Activated naive CD8-positive, alpha-beta T cell (primary cell): ENCODE results near the gene CA10.

Experiments
- H3K27ac Mint-ChIP-seq: one replicate; pipeline ENCODE4 v1.8.0; 2021; ENCODE audit warnings: mixed read lengths
- H3K27me3 Mint-ChIP-seq: one replicate; pipeline ENCODE4 v1.8.0; 2021; ENCODE audit warnings: mixed read lengths
- H3K36me3 Mint-ChIP-seq: one replicate; pipeline ENCODE4 v1.8.0; 2021; ENCODE audit warnings: mixed read lengths
- H3K4me1 Mint-ChIP-seq: one replicate; pipeline ENCODE4 v1.8.0; 2021; ENCODE audit warnings: low read depth, mixed read lengths
- H3K4me3 Mint-ChIP-seq: one replicate; pipeline ENCODE4 v1.8.0; 2021; ENCODE audit warnings: mild to moderate bottlenecking, mixed read lengths
- H3K9me3 Mint-ChIP-seq: one replicate; pipeline ENCODE4 v1.8.0; 2021; ENCODE audit warnings: low read depth, mixed read lengths

Gene CA10

DNA sequence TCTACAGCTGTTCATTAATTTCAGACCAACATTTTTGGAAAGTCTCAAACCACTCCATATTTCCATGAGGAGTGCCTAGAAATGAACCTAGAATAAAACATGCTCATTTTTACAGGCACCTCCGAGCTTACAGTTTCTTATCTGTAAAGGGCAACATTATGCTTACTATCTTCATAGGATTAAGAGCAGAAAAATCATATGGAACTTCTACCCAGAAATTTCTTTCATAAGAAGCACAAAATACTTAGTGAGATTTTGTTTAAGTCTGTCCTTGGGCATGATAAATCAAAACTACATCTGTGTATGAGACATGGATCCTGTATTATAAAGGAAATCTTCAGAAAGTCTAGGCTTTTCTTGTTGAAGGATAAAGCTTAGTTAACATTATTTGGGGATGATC, 187.4 kb downstream of the CA10 start:
- H3K27me3 Mint-ChIP-seq, result peaks cover 4% of the 10 kb centered on the region
- H3K4me3 Mint-ChIP-seq, result no peak overlapping the region
- H3K4me1 Mint-ChIP-seq, result no peaks in the 10 kb centered on the region
- no peak overlapping the region for H3K27ac Mint-ChIP-seq
- no peaks in the 10 kb centered on the region for H3K36me3 Mint-ChIP-seq
- peaks cover 6% of the 10 kb centered on the region for H3K9me3 Mint-ChIP-seq

DNA sequence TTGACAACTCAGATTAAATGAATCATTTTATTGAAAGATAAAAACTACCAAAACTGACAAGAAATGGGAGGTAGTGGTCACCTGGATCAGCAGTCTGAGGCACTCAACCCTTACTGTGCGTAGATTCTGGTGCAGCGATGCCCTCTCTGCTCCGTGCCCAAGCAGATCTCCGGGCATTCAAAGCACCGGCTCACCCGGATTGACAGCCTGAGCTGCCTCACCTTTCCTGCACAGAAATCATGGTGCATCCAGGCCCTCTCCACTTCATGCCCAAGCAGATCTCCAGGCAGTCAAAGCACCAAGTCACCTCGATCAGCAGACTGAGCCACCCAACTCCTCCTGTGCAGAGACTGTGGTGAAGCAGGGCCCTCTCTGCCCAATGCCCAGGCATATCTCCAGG, 196.8 kb downstream of the CA10 start:
- Mint-ChIP-seq H3K27me3 (peaks cover 7% of the 10 kb centered on the region), H3K36me3 (no peaks in the 10 kb centered on the region), H3K9me3 (peaks cover 12% of the 10 kb centered on the region), H3K4me1 (no peaks in the 10 kb centered on the region), H3K4me3 (no peak overlapping the region), H3K27ac (no peak overlapping the region)

DNA sequence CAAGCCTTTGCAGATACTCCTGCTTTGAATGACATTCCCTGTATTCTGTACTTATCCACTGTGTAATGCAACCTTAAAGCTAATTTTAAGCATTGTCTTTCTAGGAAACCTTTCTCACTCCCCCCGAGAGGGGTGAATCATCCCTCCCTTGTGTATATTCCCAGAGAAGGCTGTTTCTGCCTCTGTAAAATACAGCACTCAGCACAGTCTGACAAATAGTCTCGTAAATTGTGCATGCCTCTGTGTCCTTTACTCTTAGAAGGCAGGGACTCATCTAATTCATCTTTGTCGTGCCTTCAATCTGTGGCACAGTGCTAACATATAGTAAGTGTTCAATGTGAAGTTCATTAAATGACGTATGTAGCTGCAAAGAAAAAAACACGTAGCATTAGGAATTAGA, 200.7 kb downstream of the CA10 start:
- Mint-ChIP-seq H3K4me1 (no peaks in the 10 kb centered on the region), H3K4me3 (no peak overlapping the region), H3K9me3 (no peaks in the 10 kb centered on the region), H3K27ac (no peak overlapping the region), H3K36me3 (no peaks in the 10 kb centered on the region), H3K27me3 (peaks cover 5% of the 10 kb centered on the region)

DNA sequence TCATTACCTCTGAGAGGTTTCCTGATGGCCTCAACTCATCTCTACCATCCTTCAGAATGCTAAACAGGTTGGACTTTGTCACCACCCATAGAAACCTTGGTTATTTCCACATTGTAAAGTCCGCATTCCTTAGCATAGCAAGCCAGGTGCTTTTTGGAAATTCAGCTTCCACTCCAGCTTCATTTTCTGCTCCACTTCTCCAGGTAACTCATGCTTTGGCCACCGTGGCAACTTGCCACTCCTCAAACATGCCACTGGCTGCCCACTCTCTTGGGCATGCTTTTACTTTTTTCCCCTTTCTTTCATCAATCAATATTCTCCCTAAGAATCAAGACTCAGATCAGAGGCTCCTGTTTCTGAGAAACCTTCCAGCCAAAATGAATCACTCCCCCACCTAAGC, 203.3 kb downstream of the CA10 start:
- no peaks in the 10 kb centered on the region for H3K9me3 Mint-ChIP-seq
- no peak overlapping the region for H3K27ac Mint-ChIP-seq
- H3K36me3 Mint-ChIP-seq, result no peaks in the 10 kb centered on the region
- H3K27me3 Mint-ChIP-seq, result peaks cover 6% of the 10 kb centered on the region
- no peak overlapping the region for H3K4me3 Mint-ChIP-seq
- no peaks in the 10 kb centered on the region for H3K4me1 Mint-ChIP-seq

DNA sequence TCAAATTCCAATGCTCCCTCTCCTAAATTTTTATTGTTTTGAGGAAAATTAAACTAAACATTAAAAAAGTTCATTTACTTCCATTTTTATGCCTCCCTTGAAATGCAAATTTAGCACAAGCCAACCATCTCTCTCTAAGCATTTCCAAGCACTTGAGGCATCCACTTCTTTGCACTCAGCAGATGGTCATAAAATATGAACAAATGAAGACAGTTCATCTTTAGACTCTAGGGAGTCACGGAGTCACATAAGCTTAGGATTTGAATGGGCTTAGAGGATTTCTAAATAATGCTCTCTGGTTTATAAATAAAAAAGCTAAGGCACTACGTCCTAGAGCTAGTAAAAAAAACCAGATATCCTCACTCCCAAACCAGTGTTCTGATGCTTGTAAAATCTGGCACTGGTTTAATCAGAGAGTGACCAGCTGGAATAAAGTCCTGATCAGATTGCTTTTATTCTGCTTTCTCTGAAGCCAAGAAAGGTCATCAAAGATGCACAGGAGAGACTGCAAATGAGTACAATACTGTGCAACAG, 204.2 kb downstream of the CA10 start:
- H3K4me1 Mint-ChIP-seq, result no peaks in the 10 kb centered on the region
- H3K4me3 Mint-ChIP-seq, result no peak overlapping the region
- no peak overlapping the region for H3K27ac Mint-ChIP-seq
- H3K27me3 Mint-ChIP-seq, result peaks cover 6% of the 10 kb centered on the region
- no peaks in the 10 kb centered on the region for H3K9me3 Mint-ChIP-seq
- H3K36me3 Mint-ChIP-seq, result no peaks in the 10 kb centered on the region

DNA sequence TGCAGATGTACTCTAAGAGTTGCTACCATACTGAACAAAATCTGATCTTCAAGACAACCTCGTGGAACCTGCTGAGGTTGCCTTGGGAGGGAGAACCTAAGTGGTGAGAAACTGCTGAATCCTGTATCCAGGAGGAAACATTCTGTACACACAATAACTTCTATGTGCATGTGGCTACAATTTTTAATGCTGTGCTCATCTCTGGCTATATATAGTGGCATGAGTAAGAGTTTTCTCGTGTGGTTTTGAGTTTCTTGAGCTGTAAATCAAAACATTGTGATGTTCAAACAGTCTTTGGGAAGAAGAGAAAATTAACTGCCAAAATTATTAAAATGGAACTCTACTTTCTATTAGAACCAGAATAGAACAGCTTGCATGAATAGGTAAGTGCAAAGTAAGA, 206.8 kb downstream of the CA10 start:
- Mint-ChIP-seq H3K27ac (no peak overlapping the region), H3K4me1 (no peaks in the 10 kb centered on the region), H3K27me3 (peaks cover 1% of the 10 kb centered on the region), H3K36me3 (no peaks in the 10 kb centered on the region), H3K4me3 (no peak overlapping the region), H3K9me3 (no peaks in the 10 kb centered on the region)

DNA sequence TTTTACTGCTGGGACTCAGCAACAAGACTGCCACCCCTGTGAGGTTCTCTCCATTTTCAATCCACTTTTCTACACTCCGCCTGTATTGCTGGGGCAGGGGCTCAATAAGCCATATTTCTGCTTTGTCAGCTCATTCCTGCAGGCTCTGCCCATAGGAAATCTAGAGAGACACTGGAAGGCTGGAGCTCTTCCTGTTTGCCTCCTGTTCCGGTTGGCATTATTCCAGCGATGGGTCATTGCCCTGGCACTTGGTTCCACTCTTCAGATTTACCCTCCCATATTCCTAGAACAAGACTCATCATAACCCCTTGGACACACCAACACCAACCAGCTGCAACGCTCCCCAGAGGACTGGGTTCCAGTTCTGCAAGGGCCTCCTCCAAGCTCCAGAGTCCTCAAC, 210.4 kb downstream of the CA10 start:
- no peaks in the 10 kb centered on the region for H3K9me3 Mint-ChIP-seq
- peaks cover 7% of the 10 kb centered on the region for H3K27me3 Mint-ChIP-seq
- no peaks in the 10 kb centered on the region for H3K36me3 Mint-ChIP-seq
- H3K27ac Mint-ChIP-seq, result no peak overlapping the region
- H3K4me3 Mint-ChIP-seq, result no peak overlapping the region
- no peaks in the 10 kb centered on the region for H3K4me1 Mint-ChIP-seq

DNA sequence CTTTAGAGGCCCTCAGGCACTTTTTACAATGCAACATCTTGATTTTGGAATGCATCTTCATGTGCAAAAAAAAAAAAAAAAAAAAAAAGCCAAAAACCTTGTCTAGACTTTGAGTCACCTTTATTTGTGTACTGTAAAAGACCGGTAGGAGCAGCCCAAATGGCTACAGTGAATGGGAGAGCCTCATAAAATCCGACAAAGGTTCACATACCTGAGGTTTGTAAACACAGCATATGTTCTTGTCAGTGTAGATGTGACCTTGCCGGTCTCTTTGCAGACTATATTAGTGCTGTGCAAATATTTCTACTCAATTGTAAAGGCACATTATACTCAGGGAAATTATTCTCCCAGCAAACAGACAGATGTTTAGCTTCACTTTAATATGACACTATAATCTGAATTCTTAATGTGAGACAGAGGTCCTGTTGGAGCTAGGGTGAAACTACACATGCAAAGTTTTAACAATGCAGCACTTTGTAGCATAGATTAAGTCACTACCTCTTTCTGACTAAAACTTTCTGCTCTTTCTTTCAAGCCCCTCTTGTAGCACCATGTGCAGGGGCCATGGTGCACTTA, 211.3 kb downstream of the CA10 start:
- H3K4me1 Mint-ChIP-seq, result no peaks in the 10 kb centered on the region
- H3K27me3 Mint-ChIP-seq, result peaks cover 9% of the 10 kb centered on the region
- H3K9me3 Mint-ChIP-seq, result no peaks in the 10 kb centered on the region
- H3K27ac Mint-ChIP-seq, result no peak overlapping the region
- H3K4me3 Mint-ChIP-seq, result no peak overlapping the region
- no peaks in the 10 kb centered on the region for H3K36me3 Mint-ChIP-seq

DNA sequence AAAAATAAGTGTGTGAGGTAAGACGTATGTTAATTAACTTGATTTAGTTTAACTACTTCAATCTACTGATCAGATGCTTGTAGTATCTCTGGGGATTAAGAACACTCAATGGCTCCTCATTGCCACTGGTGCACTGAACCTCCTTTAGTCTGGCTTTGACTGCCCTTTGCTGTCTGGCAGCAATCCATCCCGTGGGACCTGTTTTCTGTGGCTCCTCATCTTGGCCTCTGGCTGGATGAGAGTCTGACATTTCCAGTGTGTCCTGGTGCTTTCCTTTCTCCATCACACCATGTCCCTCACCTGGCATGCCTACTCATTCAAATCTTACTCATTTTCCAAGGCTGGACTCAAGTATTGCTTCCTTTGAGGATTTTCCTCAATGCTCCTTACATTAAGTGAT, 212.2 kb downstream of the CA10 start:
- Mint-ChIP-seq H3K27ac (no peak overlapping the region), H3K4me3 (no peak overlapping the region), H3K9me3 (no peaks in the 10 kb centered on the region), H3K27me3 (peaks cover 11% of the 10 kb centered on the region), H3K4me1 (no peaks in the 10 kb centered on the region), H3K36me3 (no peaks in the 10 kb centered on the region)

DNA sequence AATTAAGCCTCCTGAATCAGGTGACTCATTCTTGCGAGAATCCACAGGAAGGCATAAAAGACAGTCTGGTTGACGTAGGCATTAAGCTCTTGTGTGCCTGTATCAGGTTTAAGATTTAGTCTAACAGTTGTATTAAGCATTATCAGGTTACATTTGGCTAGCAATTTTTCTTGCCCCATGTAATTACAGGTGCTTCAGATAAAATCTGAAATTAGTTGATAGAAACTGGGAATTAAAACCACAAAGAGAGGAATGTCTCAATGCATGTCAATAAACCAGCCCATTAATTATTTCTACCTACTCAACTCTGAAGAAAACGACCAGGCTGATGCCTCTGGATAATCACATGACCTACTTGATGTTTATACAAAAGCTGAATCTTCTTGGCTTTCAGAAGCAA, 217.2 kb downstream of the CA10 start:
- H3K27me3 Mint-ChIP-seq, result peaks cover 14% of the 10 kb centered on the region
- no peak overlapping the region for H3K27ac Mint-ChIP-seq
- H3K4me3 Mint-ChIP-seq, result no peak overlapping the region
- no peaks in the 10 kb centered on the region for H3K9me3 Mint-ChIP-seq
- no peaks in the 10 kb centered on the region for H3K36me3 Mint-ChIP-seq
- no peaks in the 10 kb centered on the region for H3K4me1 Mint-ChIP-seq

DNA sequence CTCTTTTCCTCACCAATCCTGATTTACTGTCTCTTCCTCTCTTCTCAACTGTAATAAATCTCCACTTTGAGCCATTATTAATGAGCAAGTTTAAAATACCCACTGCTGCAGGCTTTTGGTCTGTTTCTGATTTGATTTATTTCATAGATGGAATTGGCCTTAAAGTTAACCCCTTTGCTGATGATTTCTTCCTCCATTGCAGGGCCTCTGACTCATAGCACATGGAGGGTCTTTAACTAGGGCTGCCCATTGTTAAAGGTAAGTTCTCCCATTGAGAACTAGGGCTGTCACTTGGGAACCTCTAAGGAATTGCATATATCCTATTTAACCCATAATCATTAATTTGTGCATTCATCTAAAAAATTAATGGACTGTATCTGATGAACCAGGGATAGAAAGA, 221.2 kb downstream of the CA10 start:
- Mint-ChIP-seq H3K9me3 (no peaks in the 10 kb centered on the region), H3K27me3 (peaks cover 12% of the 10 kb centered on the region), H3K36me3 (no peaks in the 10 kb centered on the region), H3K4me1 (no peaks in the 10 kb centered on the region), H3K27ac (no peak overlapping the region), H3K4me3 (no peak overlapping the region)

DNA sequence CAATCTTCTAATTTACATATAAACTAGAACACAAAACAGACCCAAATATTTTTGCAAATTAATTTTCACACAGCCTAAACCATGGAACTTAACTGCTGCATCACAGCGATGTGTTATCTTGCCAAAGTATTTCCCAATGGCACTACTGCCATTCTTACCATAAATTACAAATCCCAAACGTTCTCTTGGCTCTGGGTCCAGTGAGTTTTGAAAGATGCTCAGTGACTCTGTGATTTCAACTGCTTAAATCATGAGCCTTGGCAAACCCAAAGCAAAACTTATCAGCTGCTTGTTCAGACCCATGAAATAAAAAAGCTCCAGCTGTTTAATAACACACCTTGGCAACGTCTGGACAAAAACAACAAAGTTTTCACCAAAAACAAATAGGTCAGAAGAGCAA, 223.0 kb downstream of the CA10 start:
- Mint-ChIP-seq H3K36me3 (no peaks in the 10 kb centered on the region), H3K4me3 (no peak overlapping the region), H3K27me3 (peaks cover 9% of the 10 kb centered on the region), H3K4me1 (no peaks in the 10 kb centered on the region), H3K9me3 (peaks cover 5% of the 10 kb centered on the region), H3K27ac (no peak overlapping the region)

DNA sequence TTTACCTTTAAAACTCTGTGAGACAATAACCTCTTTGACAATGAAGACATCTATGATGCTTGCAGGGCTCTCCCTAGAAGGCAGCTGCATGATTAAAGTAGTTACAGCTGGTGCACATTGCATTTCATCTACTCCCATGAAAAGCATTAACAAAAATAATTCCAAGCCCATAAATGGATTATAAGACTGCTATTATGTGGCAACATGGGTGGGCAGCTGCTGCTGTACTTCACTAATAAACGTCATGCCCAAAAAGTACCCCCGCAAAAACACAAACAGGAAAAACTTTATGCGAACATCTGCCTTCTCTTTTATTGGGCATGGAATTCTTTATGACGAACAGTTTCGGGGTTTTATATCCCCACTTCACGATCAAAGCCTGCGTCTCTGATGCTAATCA, 224.9 kb downstream of the CA10 start:
- H3K36me3 Mint-ChIP-seq, result no peaks in the 10 kb centered on the region
- H3K27me3 Mint-ChIP-seq, result peaks cover 9% of the 10 kb centered on the region
- H3K4me1 Mint-ChIP-seq, result no peaks in the 10 kb centered on the region
- no peak overlapping the region for H3K27ac Mint-ChIP-seq
- no peak overlapping the region for H3K4me3 Mint-ChIP-seq
- peaks cover 5% of the 10 kb centered on the region for H3K9me3 Mint-ChIP-seq

DNA sequence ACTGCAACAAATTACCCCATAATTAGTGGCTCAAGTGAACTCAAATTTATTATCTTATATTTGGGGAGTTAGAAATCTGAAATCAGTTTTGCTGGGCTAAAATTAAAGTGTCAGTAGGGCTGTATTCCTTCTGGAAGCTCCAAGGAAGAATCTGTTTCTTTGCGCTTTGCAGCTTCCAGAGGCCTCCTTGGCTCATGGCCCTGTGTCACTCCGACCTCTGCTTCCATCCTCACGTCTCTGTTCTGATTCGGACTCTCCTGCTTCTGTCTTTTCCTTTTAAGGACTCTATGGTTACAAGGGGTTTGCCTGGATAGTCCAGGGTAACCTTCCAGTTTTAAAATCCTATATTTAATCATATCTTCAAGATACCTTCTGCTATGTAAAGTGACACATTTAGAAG, 232.1 kb downstream of the CA10 start:
- peaks cover 9% of the 10 kb centered on the region for H3K27me3 Mint-ChIP-seq
- no peak overlapping the region for H3K4me3 Mint-ChIP-seq
- H3K9me3 Mint-ChIP-seq, result peaks cover 3% of the 10 kb centered on the region
- H3K27ac Mint-ChIP-seq, result no peak overlapping the region
- H3K4me1 Mint-ChIP-seq, result no peaks in the 10 kb centered on the region
- no peaks in the 10 kb centered on the region for H3K36me3 Mint-ChIP-seq

DNA sequence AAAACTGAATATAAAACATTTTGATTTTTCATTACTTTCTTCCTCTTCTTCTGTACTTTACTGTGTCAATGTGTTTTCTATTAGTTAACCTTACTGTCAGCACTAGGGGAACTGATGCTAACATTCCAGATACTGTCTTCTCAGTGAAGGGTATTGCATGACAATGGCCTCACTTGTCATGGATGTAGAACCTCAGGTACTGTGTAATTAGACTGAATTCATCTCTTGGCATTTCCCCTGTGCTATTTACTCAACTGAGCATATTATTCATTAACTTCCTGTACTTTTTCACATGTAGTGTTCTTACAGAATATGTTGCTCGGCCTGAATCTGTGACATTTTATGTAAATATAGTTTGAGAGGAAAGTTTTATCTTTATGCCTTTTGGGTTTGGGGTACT, 237.0 kb downstream of the CA10 start:
- no peaks in the 10 kb centered on the region for H3K9me3 Mint-ChIP-seq
- H3K4me1 Mint-ChIP-seq, result no peaks in the 10 kb centered on the region
- peaks cover 9% of the 10 kb centered on the region for H3K27me3 Mint-ChIP-seq
- H3K4me3 Mint-ChIP-seq, result no peak overlapping the region
- no peak overlapping the region for H3K27ac Mint-ChIP-seq
- no peaks in the 10 kb centered on the region for H3K36me3 Mint-ChIP-seq

DNA sequence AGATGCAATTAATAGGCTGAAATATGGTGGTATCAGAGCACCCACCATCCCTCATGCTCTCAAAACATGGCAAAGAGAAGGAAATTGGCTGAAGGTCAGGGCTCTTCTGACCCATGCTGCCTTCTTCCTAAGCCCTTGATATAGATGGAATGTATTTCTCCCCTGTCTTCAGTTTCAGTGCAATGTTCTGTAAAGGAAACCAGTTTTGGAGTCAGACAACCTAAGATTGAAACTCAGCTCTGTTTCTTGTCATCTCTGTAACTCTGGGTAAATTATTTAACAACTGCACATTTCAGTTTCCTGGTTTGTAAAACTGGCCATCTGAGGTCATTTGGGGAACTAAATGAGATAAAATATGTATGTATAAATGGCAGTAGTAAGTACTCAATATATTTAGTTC, 243.9 kb downstream of the CA10 start:
- Mint-ChIP-seq H3K27me3 (peaks cover 3% of the 10 kb centered on the region), H3K9me3 (no peaks in the 10 kb centered on the region), H3K36me3 (no peaks in the 10 kb centered on the region), H3K27ac (no peak overlapping the region), H3K4me3 (no peak overlapping the region), H3K4me1 (no peaks in the 10 kb centered on the region)
